Mesenchymal stem cell (in vitro differentiated cells and primary cell): ENCODE measurements around the gene CDC123.

Experiments
- DNase-seq: peaks from one replicate; pipeline ENCODE4 v3.0.0-alpha.2; 2013
- H2AFZ ChIP-seq: one replicate; pipeline ENCODE4 v1.6.1; 2013; ENCODE audit warnings: low read depth, mild to moderate bottlenecking, control low read depth, inconsistent platforms, low read length, moderate library complexity
- H2AK5ac ChIP-seq: 2 replicates; pipeline ENCODE4 v1.6.1; 2013; ENCODE audit warnings: low read length, moderate library complexity, mild to moderate bottlenecking, inconsistent platforms; ENCODE audit not compliant: severe bottlenecking
- H2BK120ac ChIP-seq: one replicate; pipeline ENCODE4 v1.6.1; 2013; ENCODE audit warnings: low read depth, mild to moderate bottlenecking, inconsistent platforms, low read length, moderate library complexity
- H2BK12ac ChIP-seq, 2 experiments: one replicate each; pipeline ENCODE4 v1.6.1; 2013; ENCODE audit warnings: inconsistent platforms in 2 of 2, low read length in 2 of 2, mild to moderate bottlenecking in 2 of 2, moderate library complexity in 2 of 2, control low read depth in 1 of 2
- H2BK15ac ChIP-seq: one replicate; pipeline ENCODE4 v1.6.1; 2013; ENCODE audit warnings: mild to moderate bottlenecking, low read depth, inconsistent platforms; ENCODE audit not compliant: poor library complexity, severe bottlenecking
- H2BK5ac ChIP-seq: 2 replicates; pipeline ENCODE4 v1.6.1; 2013; ENCODE audit warnings: low read depth, mild to moderate bottlenecking, low read length, control low read depth, inconsistent platforms; ENCODE audit not compliant: poor library complexity, severe bottlenecking
- H3K14ac ChIP-seq, 2 experiments: one replicate each; pipeline ENCODE4 v1.6.1; 2013; ENCODE audit warnings: inconsistent platforms in 2 of 2, low read length in 2 of 2, control low read depth in 1 of 2, mild to moderate bottlenecking in 1 of 2, moderate library complexity in 1 of 2
- H3K18ac ChIP-seq, 2 experiments: one replicate each; pipeline ENCODE4 v1.6.1; 2013; ENCODE audit warnings: inconsistent platforms in 2 of 2, low read length in 2 of 2, control low read depth in 1 of 2, low read depth in 1 of 2, mild to moderate bottlenecking in 1 of 2
- H3K23ac ChIP-seq, 2 experiments: one replicate each; pipeline ENCODE4 v1.6.1; 2013; ENCODE audit warnings: inconsistent platforms in 2 of 2, low read length in 2 of 2, mild to moderate bottlenecking in 2 of 2, moderate library complexity in 2 of 2, control low read depth in 1 of 2
- H3K27ac ChIP-seq: 2 replicates; pipeline ENCODE4 v1.5.1; 2013; ENCODE audit warnings: mild to moderate bottlenecking, moderate library complexity, low read length, control low read depth, inconsistent platforms; ENCODE audit not compliant: poor library complexity, severe bottlenecking
- H3K27me3 ChIP-seq, 2 experiments: 2 replicates each; pipeline versions ENCODE4 v1.6.1 to v1.7.0; 2013; ENCODE audit warnings: low read length in 2 of 2, mild to moderate bottlenecking in 2 of 2, moderate library complexity in 2 of 2, control low read depth in 1 of 2, inconsistent platforms in 1 of 2; ENCODE audit not compliant: control insufficient read depth in 1 of 2, insufficient read depth in 1 of 2
- H3K36me3 ChIP-seq, 2 experiments: 2 replicates each; pipeline versions ENCODE4 v1.6.1 to v1.7.0; 2013; ENCODE audit warnings: low read length in 2 of 2, control low read depth in 1 of 2, inconsistent platforms in 1 of 2, low read depth in 1 of 2, mild to moderate bottlenecking in 1 of 2; ENCODE audit not compliant: insufficient read depth in 2 of 2, control insufficient read depth in 1 of 2
- H3K4ac ChIP-seq, 2 experiments: one replicate each; pipeline ENCODE4 v1.6.1; 2013; ENCODE audit warnings: inconsistent platforms in 2 of 2, low read length in 2 of 2, mild to moderate bottlenecking in 2 of 2, moderate library complexity in 2 of 2, control low read depth in 1 of 2, low read depth in 1 of 2
- H3K4me1 ChIP-seq: 2 replicates; pipeline ENCODE4 v1.6.1; 2013; ENCODE audit warnings: low read depth, low read length, control low read depth; ENCODE audit not compliant: control insufficient read depth, insufficient read depth
- H3K4me2 ChIP-seq: 2 replicates; pipeline ENCODE4 v1.6.1; 2013; ENCODE audit warnings: low read length, mild to moderate bottlenecking, inconsistent platforms; ENCODE audit not compliant: poor library complexity, severe bottlenecking
- H3K4me3 ChIP-seq, 2 experiments: 2 replicates each; pipeline versions ENCODE4 v1.5.1 to v1.7.0; 2013; ENCODE audit warnings: low read length in 2 of 2, mild to moderate bottlenecking in 2 of 2, control low read depth in 1 of 2, low read depth in 1 of 2; ENCODE audit not compliant: insufficient read depth in 1 of 2
- H3K79me1 ChIP-seq: replicated peaks from 2 replicates; pipeline ENCODE4 v1.6.1; 2013; ENCODE audit warnings: mild to moderate bottlenecking, control low read depth, low read length, inconsistent platforms; ENCODE audit not compliant: poor library complexity, severe bottlenecking
- H3K9ac ChIP-seq: 2 replicates; pipeline ENCODE4 v1.7.0; 2013; ENCODE audit warnings: mild to moderate bottlenecking, low read length, moderate library complexity
- H3K9me3 ChIP-seq: 2 replicates; pipeline ENCODE4 v1.7.0; 2013; ENCODE audit warnings: mild to moderate bottlenecking, low read length; ENCODE audit not compliant: control insufficient read depth
- H4K8ac ChIP-seq: one replicate; pipeline ENCODE4 v1.6.1; 2013; ENCODE audit warnings: inconsistent platforms, mild to moderate bottlenecking, low read length, moderate library complexity
- H4K91ac ChIP-seq: one replicate; pipeline ENCODE4 v1.6.1; 2013; ENCODE audit warnings: mild to moderate bottlenecking, low read length, inconsistent platforms
- WGBS: methylation state at CpG from one replicate; pipeline ENCODE4 v1.1.7; 2013; ENCODE audit warnings: mixed read lengths; 5-methylcytosine and 5-hydroxymethylcytosine counted together

Gene CDC123

GRCh38 chr10:12201543-12201942 lies 5.6 kb downstream of the CDC123 start:
- peaks cover 22% of the 10 kb centered on the region for H3K79me1 ChIP-seq
- WGBS = 92% methylated on average over 3 of the region's 3 CpGs

GRCh38 chr10:12202226-12202625 lies 6.2 kb downstream of the CDC123 start:
- Histone ChIP-seq H3K18ac (no peak overlapping the region), H2AFZ (no peak overlapping the region), H4K91ac (no peak overlapping the region), H2BK5ac (no peak overlapping the region), H3K27me3 (no peaks in the 10 kb centered on the region), H4K8ac (no peak overlapping the region), H3K9ac (no peak overlapping the region), H3K36me3 (peaks cover 22 to 65% of the 10 kb centered on the region in 2 experiments), H3K27ac (no peak overlapping the region), H2AK5ac (no peak overlapping the region), H3K4me3 (no peak overlapping the region), H3K14ac (no peak overlapping the region), H3K4ac (no peak overlapping the region), H3K9me3 (no peaks in the 10 kb centered on the region), H2BK15ac (no peak overlapping the region), H3K4me2 (no peak overlapping the region), H3K79me1 (peaks cover 22% of the 10 kb centered on the region), H2BK12ac (no peak overlapping the region), H3K4me1 (peaks cover 2% of the 10 kb centered on the region), H3K23ac (no peak overlapping the region), H2BK120ac (no peak overlapping the region)
- DNase-seq = no peak
- WGBS = 95% methylated on average over 3 of the region's 5 CpGs

More at GRCh38 chr10:12201543-12201942, 5.6 kb downstream of the CDC123 start:
- Histone ChIP-seq H2BK5ac (no peak overlapping the region), H3K9me3 (no peaks in the 10 kb centered on the region), H2AFZ (no peak overlapping the region), H3K27ac (no peak overlapping the region), H3K4me2 (no peak overlapping the region), H4K8ac (no peak overlapping the region), H3K23ac (no peak overlapping the region), H3K9ac (no peak overlapping the region), H4K91ac (no peak overlapping the region), H3K14ac (no peak overlapping the region), H3K27me3 (no peaks in the 10 kb centered on the region), H3K36me3 (peaks cover 20 to 64% of the 10 kb centered on the region in 2 experiments), H3K4me1 (peaks cover 2% of the 10 kb centered on the region), H2BK15ac (no peak overlapping the region), H3K18ac (no peak overlapping the region), H3K4me3 (no peak overlapping the region), H2AK5ac (no peak overlapping the region), H2BK120ac (no peak overlapping the region), H2BK12ac (no peak overlapping the region), H3K4ac (no peak overlapping the region)
- no peak for DNase-seq

GRCh38 chr10:12205082-12205481 lies 9.1 kb downstream of the CDC123 start:
- Histone ChIP-seq H3K9me3 (no peaks in the 10 kb centered on the region), H2BK15ac (no peak overlapping the region), H2BK12ac (no peak overlapping the region), H3K23ac (no peak overlapping the region), H3K4me1 (peaks cover 2% of the 10 kb centered on the region), H2BK5ac (no peak overlapping the region), H3K27me3 (no peaks in the 10 kb centered on the region), H2AFZ (no peak overlapping the region), H3K27ac (no peak overlapping the region), H4K8ac (no peak overlapping the region), H2AK5ac (no peak overlapping the region), H4K91ac (no peak overlapping the region), H3K14ac (no peak overlapping the region), H3K9ac (no peak overlapping the region), H3K4me3 (no peak overlapping the region), H3K36me3 (peaks cover 36 to 81% of the 10 kb centered on the region in 2 experiments), H2BK120ac (no peak overlapping the region), H3K79me1 (peaks cover 40% of the 10 kb centered on the region), H3K4me2 (no peak overlapping the region), H3K18ac (no peak overlapping the region), H3K4ac (no peak overlapping the region)
- WGBS = 100% methylated on average over 2 of the region's 3 CpGs
- DNase-seq = no peak

GRCh38 chr10:12207114-12207513 lies 11.1 kb downstream of the CDC123 start:
- Histone ChIP-seq H3K4me3 (no peak overlapping the region), H3K14ac (no peak overlapping the region), H3K4ac (no peak overlapping the region), H3K4me1 (no peaks in the 10 kb centered on the region), H3K4me2 (no peak overlapping the region), H3K18ac (no peak overlapping the region), H4K8ac (no peak overlapping the region), H2AK5ac (no peak overlapping the region), H3K9ac (no peak overlapping the region), H3K27me3 (no peaks in the 10 kb centered on the region), H2BK5ac (no peak overlapping the region), H2BK15ac (no peak overlapping the region), H3K27ac (no peak overlapping the region), H2AFZ (no peak overlapping the region), H3K23ac (no peak overlapping the region), H3K9me3 (no peaks in the 10 kb centered on the region), H2BK120ac (no peak overlapping the region), H2BK12ac (no peak overlapping the region), H3K36me3 (peaks cover 39 to 81% of the 10 kb centered on the region in 2 experiments), H3K79me1 (peaks cover 32% of the 10 kb centered on the region), H4K91ac (no peak overlapping the region)
- WGBS = no CpG with 5 or more reads among the region's 3 CpGs
- DNase-seq = no peak
